Measurements from ENCODE around the gene PRKAR2B. TPM values are rescaled to one million over a fixed set of nuclear protein-coding genes. Genes with fewer than 3 reads are reported as not detected.
"Not testable (repeated sequence)": the region's sequence is repeated elsewhere in the genome, so short reads cannot be mapped to it uniquely, and the experiment has no call there.

PRKAR2B gene
- total and polyA plus RNA-seq, 7 donors: 1.3 to 3.5 (median 1.7) TPM

GRCh38 chr7:107130487-107131220, 86.1 kb downstream of the PRKAR2B start:
- Histone ChIP-seq H3K27ac (no peak overlapping the region), H3K36me3 (ENCODE audit: insufficient read depth in 1 of 2, low read depth in 1 of 2) (no peaks in the 10 kb centered on the region), H3K4me1 (no peaks in the 10 kb centered on the region), H3K4me3 (no peak overlapping the region), H3K27me3 (ENCODE audit: insufficient read depth in 3 of 3, low read length in 2 of 3) (no peaks in the 10 kb centered on the region), H3K9me3 (peaks cover 7% of the 10 kb centered on the region)
- DNase-seq (no peak), ATAC-seq (no peak)
- intact Hi-C loops (cut with DNase I): no loop called here
- TF ChIP-seq CTCF (IDR thresholded peaks at IDR 0.05): no peak
- 53 to 63% (median 56%) methylated on average over 6 of the region's 6 CpGs for WGBS, 3 donors

- no peaks in the 10 kb centered on the region for H3K4me1 ChIP-seq
- no peak for TF ChIP-seq CTCF (IDR thresholded peaks at IDR 0.05)
- no peak for ATAC-seq
These were observed 88.9 kb downstream of the PRKAR2B start for GRCh38 chr7:107133396-107133795.

GRCh38 chr7:107138696-107139420, 94.4 kb downstream of the PRKAR2B start:
- intact Hi-C loops (cut with DNase I): no loop called here
- Histone ChIP-seq H3K27me3 (ENCODE audit: insufficient read depth in 3 of 3, low read length in 2 of 3) (no peaks in the 10 kb centered on the region), H3K4me3 (no peak overlapping the region), H3K4me1 (no peaks in the 10 kb centered on the region), H3K36me3 (ENCODE audit: insufficient read depth in 1 of 2, low read depth in 1 of 2) (no peaks in the 10 kb centered on the region), H3K27ac (no peak overlapping the region), H3K9me3 (peaks cover 7% of the 10 kb centered on the region)
- 79 to 90% (median 86%) methylated on average over 7 of the region's 7 CpGs for WGBS, 3 donors
- DNase-seq (no peak), ATAC-seq (no peak)
- TF ChIP-seq CTCF (IDR thresholded peaks at IDR 0.05): no peak

More at GRCh38 chr7:107133396-107133795, 88.9 kb downstream of the PRKAR2B start:
- H3K9me3 ChIP-seq: peaks cover 7% of the 10 kb centered on the region
- H3K27ac ChIP-seq: no peak overlapping the region
- intact Hi-C loops (cut with DNase I): no loop called here
- H3K27me3 ChIP-seq (ENCODE audit: insufficient read depth in 3 of 3, low read length in 2 of 3): no peaks in the 10 kb centered on the region
- H3K36me3 ChIP-seq (ENCODE audit: insufficient read depth in 1 of 2, low read depth in 1 of 2): no peaks in the 10 kb centered on the region
- DNase-seq: no peak
- 54 to 63% (median 58%) methylated on average over 2 of the region's 2 CpGs for WGBS, 3 donors
- no peak overlapping the region for H3K4me3 ChIP-seq

GRCh38 chr7:107143875-107144274, 99.4 kb downstream of the PRKAR2B start:
- DNase-seq; H3K27ac ChIP-seq; ATAC-seq; H3K36me3 ChIP-seq (ENCODE audit: insufficient read depth in 1 of 2, low read depth in 1 of 2); H3K4me1 ChIP-seq; H3K27me3 ChIP-seq (ENCODE audit: insufficient read depth in 3 of 3, low read length in 2 of 3); H3K9me3 ChIP-seq; H3K4me3 ChIP-seq; intact Hi-C loops (cut with DNase I): not testable (repeated sequence)
- 85 to 94% (median 88%) methylated on average over 5 of the region's 5 CpGs for WGBS, 3 donors

- H3K27me3 ChIP-seq (ENCODE audit: insufficient read depth in 3 of 3, low read length in 2 of 3): no peaks in the 10 kb centered on the region
- H3K4me3 ChIP-seq: no peak overlapping the region
- no peak overlapping the region for H3K27ac ChIP-seq
- DNase-seq: no peak
- TF ChIP-seq CTCF (IDR thresholded peaks at IDR 0.05): no peak
- ATAC-seq: no peak
- H3K36me3 ChIP-seq (ENCODE audit: insufficient read depth in 1 of 2, low read depth in 1 of 2): no peaks in the 10 kb centered on the region
- peaks cover 8% of the 10 kb centered on the region for H3K4me1 ChIP-seq
- WGBS, 3 donors: 88 to 93% (median 91%) methylated on average over 4 of the region's 4 CpGs
- H3K9me3 ChIP-seq: no peaks in the 10 kb centered on the region
- intact Hi-C loops (cut with DNase I): no loop called here
These were observed 100.7 kb downstream of the PRKAR2B start for GRCh38 chr7:107145067-107145838.

Measured in psoas muscle (tissue), 8 donors.